Activated CD4-positive, alpha-beta T cell treated with anti-CD3 and anti-CD28 coated beads, Interleukin-2, amount 50 U/mL, for 1 hour (primary cell): ENCODE data around the gene ADAMTS12.
"Not testable (repeated sequence)": the region's sequence is repeated elsewhere in the genome, so short reads cannot be mapped to it uniquely, and the experiment has no call there.

ENCODE experiments used
- DNase-seq: peaks from one replicate; pipeline ENCODE4 v3.0.0-alpha.2; 2020

The ADAMTS12 gene

GRCh38 chr5:33515366-33515765 lies 376.4 kb downstream of the ADAMTS12 start:
- DNase-seq: not testable (repeated sequence)

GRCh38 chr5:33513462-33514185 lies 378.2 kb downstream of the ADAMTS12 start:
- no peak for DNase-seq

- DNase-seq: no peak
Observed at GRCh38 chr5:33509036-33509435, 382.8 kb downstream of the ADAMTS12 start.

- DNase-seq: no peak
Observed at GRCh38 chr5:33507426-33507825, 384.4 kb downstream of the ADAMTS12 start.

GRCh38 chr5:33504570-33504969 lies 387.2 kb downstream of the ADAMTS12 start:
- no peak for DNase-seq

GRCh38 chr5:33501899-33502298 lies 389.9 kb downstream of the ADAMTS12 start:
- no peak for DNase-seq

GRCh38 chr5:33501260-33501659 lies 390.5 kb downstream of the ADAMTS12 start:
- no peak for DNase-seq

- DNase-seq: no peak
Observed at GRCh38 chr5:33494466-33494865, 397.3 kb downstream of the ADAMTS12 start.

- no peak for DNase-seq
Observed at GRCh38 chr5:33491941-33492340, 399.8 kb downstream of the ADAMTS12 start.

- DNase-seq: no peak
Observed at GRCh38 chr5:33490071-33490665, 401.6 kb downstream of the ADAMTS12 start.

GRCh38 chr5:33489481-33490067 lies 402.2 kb downstream of the ADAMTS12 start:
- DNase-seq: no peak

- no peak for DNase-seq
Observed at GRCh38 chr5:33488558-33489355, 403.0 kb downstream of the ADAMTS12 start.

GRCh38 chr5:33487236-33487635 lies 404.6 kb downstream of the ADAMTS12 start:
- DNase-seq: no peak

GRCh38 chr5:33482335-33482734 lies 409.5 kb downstream of the ADAMTS12 start:
- DNase-seq: no peak

- DNase-seq: no peak
Observed at GRCh38 chr5:33480876-33481275, 410.9 kb downstream of the ADAMTS12 start.

GRCh38 chr5:33479311-33479710 lies 412.5 kb downstream of the ADAMTS12 start:
- no peak for DNase-seq

GRCh38 chr5:33477816-33478215 lies 414.0 kb downstream of the ADAMTS12 start:
- no peak for DNase-seq

- no peak for DNase-seq
Observed at GRCh38 chr5:33476992-33477391, 414.8 kb downstream of the ADAMTS12 start.

GRCh38 chr5:33475706-33476105 lies 416.1 kb downstream of the ADAMTS12 start:
- no peak for DNase-seq

GRCh38 chr5:33474931-33475499 lies 416.8 kb downstream of the ADAMTS12 start:
- no peak for DNase-seq

GRCh38 chr5:33474004-33474403 lies 417.8 kb downstream of the ADAMTS12 start:
- no peak for DNase-seq
